Liver (tissue), 9 donors: ENCODE measurements around the gene HINT1. TPM values are rescaled to one million over a fixed set of nuclear protein-coding genes. Genes with fewer than 3 reads are reported as not detected.

ENCODE experiments used
- DNase-seq: peaks from one replicate; pipeline ENCODE4 v3.0.0-alpha.2; 2017; ENCODE audit warnings: low spot score
- H3K27ac ChIP-seq, 2 donors: one replicate each; pipeline ENCODE4 v1.7.0; 2013; ENCODE audit warnings: inconsistent platforms in 2 of 2, low read length in 2 of 2, control low read depth in 1 of 2, low read depth in 1 of 2, mild to moderate bottlenecking in 1 of 2
- H3K27me3 ChIP-seq, 4 donors: one replicate each; pipeline versions ENCODE4 v1.6.1 to v1.7.0; 2013; ENCODE audit warnings: low read length in 3 of 4, inconsistent platforms in 1 of 4, mild to moderate bottlenecking in 1 of 4, moderate library complexity in 1 of 4; ENCODE audit not compliant: control insufficient read depth in 4 of 4, insufficient read depth in 4 of 4
- H3K36me3 ChIP-seq, 4 donors: one replicate each; pipeline versions ENCODE4 v1.6.1 to v1.7.0; 2013; ENCODE audit warnings: low read length in 3 of 4, mild to moderate bottlenecking in 3 of 4, low read depth in 1 of 4, moderate library complexity in 1 of 4; ENCODE audit not compliant: control insufficient read depth in 4 of 4, insufficient read depth in 3 of 4
- H3K4me1 ChIP-seq, 4 donors: one replicate each; pipeline versions ENCODE4 v1.6.1 to v1.7.0; 2013; ENCODE audit warnings: low read length in 3 of 4, mild to moderate bottlenecking in 3 of 4, moderate library complexity in 1 of 4; ENCODE audit not compliant: control insufficient read depth in 4 of 4, insufficient read depth in 4 of 4
- H3K4me3 ChIP-seq, 3 donors: one replicate each; pipeline versions ENCODE4 v1.6.1 to v1.7.0; 2013; ENCODE audit warnings: low read length in 3 of 3, control low read depth in 1 of 3, low read depth in 1 of 3, mild to moderate bottlenecking in 1 of 3
- H3K9ac ChIP-seq, 2 donors: one replicate each; pipeline ENCODE4 v1.7.0; 2013; ENCODE audit warnings: low read length in 2 of 2, mild to moderate bottlenecking in 2 of 2, moderate library complexity in 2 of 2, control low read depth in 1 of 2, low read depth in 1 of 2
- H3K9me3 ChIP-seq, 4 donors: one replicate each; pipeline versions ENCODE4 v1.6.1 to v1.7.0; 2013; ENCODE audit warnings: low read length in 3 of 4; ENCODE audit not compliant: control insufficient read depth in 4 of 4
- EGR1 ChIP-seq, 2 donors: IDR thresholded peaks; 2 replicates each; pipeline ENCODE4 v1.6.1; 2016 to 2018; ENCODE audit warnings: antibody characterized with exemption in 2 of 2, low read depth in 2 of 2
- FOXA1 ChIP-seq: IDR thresholded peaks from 2 replicates; pipeline ENCODE4 v1.6.1; 2016; ENCODE audit warnings: antibody characterized with exemption
- FOXA2 ChIP-seq: IDR thresholded peaks from 2 replicates; pipeline ENCODE4 v1.6.1; 2016; ENCODE audit warnings: antibody characterized with exemption
- GABPA ChIP-seq, 2 donors: IDR thresholded peaks in 1 of 2; conservative IDR thresholded peaks in 1 of 2; 2 replicates each; pipeline ENCODE4 v1.6.1; 2016; ENCODE audit warnings: antibody characterized with exemption in 2 of 2, mild to moderate bottlenecking in 1 of 2, moderate library complexity in 1 of 2
- HNF4A ChIP-seq, 2 donors: conservative IDR thresholded peaks; 2 replicates each; pipeline ENCODE4 v1.6.1; 2016; ENCODE audit warnings: antibody characterized with exemption in 2 of 2, mild to moderate bottlenecking in 2 of 2
- HNF4G ChIP-seq: IDR thresholded peaks from 2 replicates; pipeline ENCODE4 v1.6.1; 2016; ENCODE audit warnings: antibody characterized with exemption
- JUND ChIP-seq, 2 donors: IDR thresholded peaks; 2 replicates each; pipeline ENCODE4 v1.6.1; 2016; ENCODE audit warnings: antibody characterized with exemption in 2 of 2
- NR2F2 ChIP-seq: IDR thresholded peaks from 2 replicates; pipeline ENCODE4 v1.6.1; 2016; ENCODE audit warnings: antibody characterized with exemption
- RAD21 ChIP-seq, 2 donors: IDR thresholded peaks; 2 replicates each; pipeline ENCODE4 v1.6.1; 2016; ENCODE audit warnings: antibody characterized with exemption in 2 of 2, mild to moderate bottlenecking in 2 of 2
- RXRA ChIP-seq, 2 donors: IDR thresholded peaks; 2 replicates each; pipeline ENCODE4 v1.6.1; 2017 to 2018; ENCODE audit warnings: antibody characterized with exemption in 2 of 2, mild to moderate bottlenecking in 1 of 2
- SP1 ChIP-seq: IDR thresholded peaks from 2 replicates; pipeline ENCODE4 v1.6.1; 2018; ENCODE audit warnings: antibody characterized with exemption, mild to moderate bottlenecking
- TAF1 ChIP-seq: conservative IDR thresholded peaks from 2 replicates; pipeline ENCODE4 v1.6.1; 2016; ENCODE audit warnings: antibody characterized with exemption, mild to moderate bottlenecking
- YY1 ChIP-seq: IDR thresholded peaks from 2 replicates; pipeline ENCODE4 v1.6.1; 2016; ENCODE audit warnings: antibody characterized with exemption, mild to moderate bottlenecking
- WGBS: extraction: QIAGEN DNeasy Blood & Tissue Kit; methylation state at CpG from one replicate; pipeline ENCODE4 v1.1.7; 2013; 5-methylcytosine and 5-hydroxymethylcytosine counted together
- polyA plus RNA-seq, 2 donors: library from polyadenylated mRNA; stranded (reverse) in 1 of 2; unstranded in 1 of 2; fragments of 200-250 nt in 1 of 2; fragments of >200 nt in 1 of 2; fragmentation: Nextera tagmentation in 1 of 2; extraction: Ambion mirVana in 1 of 2; gene quantifications; one replicate each; pipeline versions ENCODE4 v1.2.1 to v1.2.3, GENCODE V29; 2013 to 2015
- total RNA-seq, 2 donors: library from RNA; depleted of rRNA; stranded (reverse); fragments of >200 nt; gene quantifications; one replicate each; pipeline ENCODE4 v1.2.3, GENCODE V29; 2014
- TF ChIP-seq, protein P1 (sequence below): IDR thresholded peaks from 2 replicates; pipeline ENCODE4 v1.6.1; 2016; ENCODE audit warnings: antibody characterized with exemption, mild to moderate bottlenecking
- TF ChIP-seq, protein P2 (sequence below): IDR thresholded peaks from 2 replicates; pipeline ENCODE4 v1.6.1; 2016; ENCODE audit warnings: antibody characterized with exemption
- TF ChIP-seq, protein P3 (sequence below): fragments of 150-350 bp; IDR thresholded peaks from 2 replicates; pipeline ENCODE4 v1.5.1; 2017; ENCODE audit warnings: improper control_type of control experiment, low read depth, low read length; ENCODE audit not compliant: missing input control
- TF ChIP-seq, protein P4 (sequence below): IDR thresholded peaks from 2 replicates; pipeline ENCODE4 v1.6.1; 2016; ENCODE audit warnings: antibody characterized with exemption
- TF ChIP-seq, protein P5 (sequence below): IDR thresholded peaks from 2 replicates; pipeline ENCODE4 v1.6.1; 2016; ENCODE audit warnings: antibody characterized with exemption
- donor health status: healthy.
- donor health status: healthy.
- donor health status: healthy.
- donor health status: healthy.
- donor health status: healthy.

The HINT1 gene
- total and polyA plus RNA-seq, 4 donors = 112 to 902 (median 314) TPM

DNA sequence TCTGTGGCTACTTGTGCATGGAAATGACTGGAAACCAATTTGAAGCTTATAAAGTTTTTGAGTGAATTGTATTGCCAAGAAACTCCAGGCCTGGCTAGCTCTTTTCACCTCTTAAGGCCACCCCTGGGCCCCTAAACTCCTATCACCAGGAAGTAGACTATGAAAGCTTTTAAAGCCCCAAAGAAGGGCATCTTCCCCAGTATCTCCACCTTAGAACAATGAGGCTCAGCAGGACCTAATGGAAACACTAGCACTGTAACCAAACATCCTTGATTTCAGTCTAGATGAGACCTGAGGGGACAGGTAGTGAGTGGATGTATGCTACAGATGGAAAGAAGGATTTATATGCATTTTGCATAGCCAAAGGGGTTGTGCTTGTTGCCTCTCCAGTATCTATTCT, 30.6 kb upstream of the HINT1 start:
- no peak overlapping the region for H3K27ac ChIP-seq
- TF ChIP-seq, protein P1, sequence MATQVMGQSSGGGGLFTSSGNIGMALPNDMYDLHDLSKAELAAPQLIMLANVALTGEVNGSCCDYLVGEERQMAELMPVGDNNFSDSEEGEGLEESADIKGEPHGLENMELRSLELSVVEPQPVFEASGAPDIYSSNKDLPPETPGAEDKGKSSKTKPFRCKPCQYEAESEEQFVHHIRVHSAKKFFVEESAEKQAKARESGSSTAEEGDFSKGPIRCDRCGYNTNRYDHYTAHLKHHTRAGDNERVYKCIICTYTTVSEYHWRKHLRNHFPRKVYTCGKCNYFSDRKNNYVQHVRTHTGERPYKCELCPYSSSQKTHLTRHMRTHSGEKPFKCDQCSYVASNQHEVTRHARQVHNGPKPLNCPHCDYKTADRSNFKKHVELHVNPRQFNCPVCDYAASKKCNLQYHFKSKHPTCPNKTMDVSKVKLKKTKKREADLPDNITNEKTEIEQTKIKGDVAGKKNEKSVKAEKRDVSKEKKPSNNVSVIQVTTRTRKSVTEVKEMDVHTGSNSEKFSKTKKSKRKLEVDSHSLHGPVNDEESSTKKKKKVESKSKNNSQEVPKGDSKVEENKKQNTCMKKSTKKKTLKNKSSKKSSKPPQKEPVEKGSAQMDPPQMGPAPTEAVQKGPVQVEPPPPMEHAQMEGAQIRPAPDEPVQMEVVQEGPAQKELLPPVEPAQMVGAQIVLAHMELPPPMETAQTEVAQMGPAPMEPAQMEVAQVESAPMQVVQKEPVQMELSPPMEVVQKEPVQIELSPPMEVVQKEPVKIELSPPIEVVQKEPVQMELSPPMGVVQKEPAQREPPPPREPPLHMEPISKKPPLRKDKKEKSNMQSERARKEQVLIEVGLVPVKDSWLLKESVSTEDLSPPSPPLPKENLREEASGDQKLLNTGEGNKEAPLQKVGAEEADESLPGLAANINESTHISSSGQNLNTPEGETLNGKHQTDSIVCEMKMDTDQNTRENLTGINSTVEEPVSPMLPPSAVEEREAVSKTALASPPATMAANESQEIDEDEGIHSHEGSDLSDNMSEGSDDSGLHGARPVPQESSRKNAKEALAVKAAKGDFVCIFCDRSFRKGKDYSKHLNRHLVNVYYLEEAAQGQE = no peak
- TF ChIP-seq, protein P2, sequence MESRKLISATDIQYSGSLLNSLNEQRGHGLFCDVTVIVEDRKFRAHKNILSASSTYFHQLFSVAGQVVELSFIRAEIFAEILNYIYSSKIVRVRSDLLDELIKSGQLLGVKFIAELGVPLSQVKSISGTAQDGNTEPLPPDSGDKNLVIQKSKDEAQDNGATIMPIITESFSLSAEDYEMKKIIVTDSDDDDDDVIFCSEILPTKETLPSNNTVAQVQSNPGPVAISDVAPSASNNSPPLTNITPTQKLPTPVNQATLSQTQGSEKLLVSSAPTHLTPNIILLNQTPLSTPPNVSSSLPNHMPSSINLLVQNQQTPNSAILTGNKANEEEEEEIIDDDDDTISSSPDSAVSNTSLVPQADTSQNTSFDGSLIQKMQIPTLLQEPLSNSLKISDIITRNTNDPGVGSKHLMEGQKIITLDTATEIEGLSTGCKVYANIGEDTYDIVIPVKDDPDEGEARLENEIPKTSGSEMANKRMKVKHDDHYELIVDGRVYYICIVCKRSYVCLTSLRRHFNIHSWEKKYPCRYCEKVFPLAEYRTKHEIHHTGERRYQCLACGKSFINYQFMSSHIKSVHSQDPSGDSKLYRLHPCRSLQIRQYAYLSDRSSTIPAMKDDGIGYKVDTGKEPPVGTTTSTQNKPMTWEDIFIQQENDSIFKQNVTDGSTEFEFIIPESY = no peak
- no peak for TF ChIP-seq NR2F2
- TF ChIP-seq JUND (IDR thresholded peaks at IDR 0.05) = no peak
- TF ChIP-seq RXRA (IDR thresholded peaks at IDR 0.05) = no peak
- TF ChIP-seq GABPA (IDR thresholded peaks at IDR 0.05 in 1 of 2, conservative IDR thresholded peaks at IDR 0.05 in 1 of 2) = no peak
- no peak for TF ChIP-seq HNF4G
- no peak for TF ChIP-seq SP1
- TF ChIP-seq FOXA1 = no peak
- TF ChIP-seq YY1 = no peak
- TF ChIP-seq RAD21 (IDR thresholded peaks at IDR 0.05) = no peak
- TF ChIP-seq, protein P3, sequence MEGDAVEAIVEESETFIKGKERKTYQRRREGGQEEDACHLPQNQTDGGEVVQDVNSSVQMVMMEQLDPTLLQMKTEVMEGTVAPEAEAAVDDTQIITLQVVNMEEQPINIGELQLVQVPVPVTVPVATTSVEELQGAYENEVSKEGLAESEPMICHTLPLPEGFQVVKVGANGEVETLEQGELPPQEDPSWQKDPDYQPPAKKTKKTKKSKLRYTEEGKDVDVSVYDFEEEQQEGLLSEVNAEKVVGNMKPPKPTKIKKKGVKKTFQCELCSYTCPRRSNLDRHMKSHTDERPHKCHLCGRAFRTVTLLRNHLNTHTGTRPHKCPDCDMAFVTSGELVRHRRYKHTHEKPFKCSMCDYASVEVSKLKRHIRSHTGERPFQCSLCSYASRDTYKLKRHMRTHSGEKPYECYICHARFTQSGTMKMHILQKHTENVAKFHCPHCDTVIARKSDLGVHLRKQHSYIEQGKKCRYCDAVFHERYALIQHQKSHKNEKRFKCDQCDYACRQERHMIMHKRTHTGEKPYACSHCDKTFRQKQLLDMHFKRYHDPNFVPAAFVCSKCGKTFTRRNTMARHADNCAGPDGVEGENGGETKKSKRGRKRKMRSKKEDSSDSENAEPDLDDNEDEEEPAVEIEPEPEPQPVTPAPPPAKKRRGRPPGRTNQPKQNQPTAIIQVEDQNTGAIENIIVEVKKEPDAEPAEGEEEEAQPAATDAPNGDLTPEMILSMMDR = no peak
- TF ChIP-seq, protein P4, sequence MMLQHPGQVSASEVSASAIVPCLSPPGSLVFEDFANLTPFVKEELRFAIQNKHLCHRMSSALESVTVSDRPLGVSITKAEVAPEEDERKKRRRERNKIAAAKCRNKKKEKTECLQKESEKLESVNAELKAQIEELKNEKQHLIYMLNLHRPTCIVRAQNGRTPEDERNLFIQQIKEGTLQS = no peak
- TF ChIP-seq EGR1 (IDR thresholded peaks at IDR 0.05; ENCODE audit: low read depth in 2 of 2) = no peak
- TF ChIP-seq FOXA2 = no peak
- TF ChIP-seq, protein P5, sequence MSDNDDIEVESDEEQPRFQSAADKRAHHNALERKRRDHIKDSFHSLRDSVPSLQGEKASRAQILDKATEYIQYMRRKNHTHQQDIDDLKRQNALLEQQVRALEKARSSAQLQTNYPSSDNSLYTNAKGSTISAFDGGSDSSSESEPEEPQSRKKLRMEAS = no peak

DNA sequence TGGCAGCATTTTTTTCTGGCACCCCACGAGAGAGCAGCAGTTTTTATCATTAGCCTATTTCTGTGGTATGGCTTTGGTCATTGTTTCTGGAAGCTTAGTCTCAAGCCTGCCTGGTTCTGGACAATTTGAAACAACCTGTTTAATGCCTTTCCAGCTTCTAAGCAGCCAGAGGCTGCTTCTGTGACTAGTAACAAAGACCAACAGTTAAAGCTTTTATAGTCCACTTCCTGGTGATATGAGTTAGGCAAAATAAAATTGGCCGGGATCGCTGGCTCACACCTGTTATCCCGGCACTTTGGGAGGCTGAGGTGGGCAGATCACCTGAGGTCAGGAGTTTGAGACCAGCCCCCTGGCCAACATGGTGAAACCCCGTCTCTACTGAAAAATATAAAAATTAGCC, 29.7 kb upstream of the HINT1 start:
- Histone ChIP-seq H3K9ac (no peak overlapping the region), H3K36me3 (no peaks in the 10 kb centered on the region), H3K27me3 (no peaks in the 10 kb centered on the region), H3K4me1 (no peaks in the 10 kb centered on the region), H3K4me3 (no peak overlapping the region), H3K27ac (no peak overlapping the region), H3K9me3 (no peaks in the 10 kb centered on the region)
- DNase-seq = no peak
- WGBS = 92% methylated on average over 5 of the region's 5 CpGs
- TF ChIP-seq HNF4G = no peak
- no peak for TF ChIP-seq FOXA1
- no peak for TF ChIP-seq RAD21 (IDR thresholded peaks at IDR 0.05)
- no peak for TF ChIP-seq FOXA2
- TF ChIP-seq, protein P5 = no peak
- no peak for TF ChIP-seq SP1
- TF ChIP-seq, protein P1 = no peak
- no peak for TF ChIP-seq TAF1
- TF ChIP-seq, protein P2 = no peak
- TF ChIP-seq, protein P4 = no peak
- no peak for TF ChIP-seq HNF4A (conservative IDR thresholded peaks at IDR 0.05)
- no peak for TF ChIP-seq NR2F2

More for the DNA sequence above, 30.6 kb upstream of the HINT1 start:
- H3K27me3 ChIP-seq = no peaks in the 10 kb centered on the region
- no peaks in the 10 kb centered on the region for H3K4me1 ChIP-seq
- H3K4me3 ChIP-seq = no peak overlapping the region
- H3K9ac ChIP-seq = no peak overlapping the region
- H3K36me3 ChIP-seq = peaks cover 0 to 2% (median 0%) of the 10 kb centered on the region in 4 donors
- no peaks in the 10 kb centered on the region for H3K9me3 ChIP-seq
- DNase-seq = no peak
